Liver (tissue), 3 donors: ENCODE results near the gene HOXB9.

Experiments
- CTCF ChIP-seq: fragments of 150-350 bp; IDR thresholded peaks from 2 replicates; pipeline ENCODE4 v1.5.1; 2017; ENCODE audit warnings: improper control_type of control experiment, low read depth, low read length; ENCODE audit not compliant: missing input control
- FOXA1 ChIP-seq: IDR thresholded peaks from 2 replicates; pipeline ENCODE4 v1.6.1; 2016; ENCODE audit warnings: antibody characterized with exemption
- JUND ChIP-seq, 2 donors: IDR thresholded peaks; 2 replicates each; pipeline ENCODE4 v1.6.1; 2016; ENCODE audit warnings: antibody characterized with exemption in 2 of 2
- MAX ChIP-seq: IDR thresholded peaks from 2 replicates; pipeline ENCODE4 v1.6.1; 2016; ENCODE audit warnings: antibody characterized with exemption
- SP1 ChIP-seq: IDR thresholded peaks from 2 replicates; pipeline ENCODE4 v1.6.1; 2018; ENCODE audit warnings: antibody characterized with exemption, mild to moderate bottlenecking
- TAF1 ChIP-seq: conservative IDR thresholded peaks from 2 replicates; pipeline ENCODE4 v1.6.1; 2016; ENCODE audit warnings: antibody characterized with exemption, mild to moderate bottlenecking
- ZBTB33 ChIP-seq: IDR thresholded peaks from 2 replicates; pipeline ENCODE4 v1.6.1; 2016; ENCODE audit warnings: antibody characterized with exemption
- donor health status: healthy.
- donor health status: healthy.

- TF ChIP-seq JUND (IDR thresholded peaks at IDR 0.05) = no peak
- TF ChIP-seq MAX = no peak
- TF ChIP-seq CTCF = no peak
- no peak for TF ChIP-seq FOXA1
- no peak for TF ChIP-seq ZBTB33
- TF ChIP-seq TAF1 = no peak
- TF ChIP-seq SP1 = no peak
Observed at GRCh38 chr17:48576479-48577309, 49.5 kb downstream of the HOXB9 start.
